ENCODE results near the gene DDX10. TPM values are rescaled to one million over a fixed set of nuclear protein-coding genes. Genes with fewer than 3 reads are reported as not detected.
A peak's percentile ranks its signal among the peaks of the same experiment; 100 is the strongest.

DDX10 gene
- total RNA-seq, 1 donor = 15.7 TPM

- DNase-seq (ENCODE audit: low read depth) = no peak
- no peak for TF ChIP-seq CTCF (IDR thresholded peaks at IDR 0.05; ENCODE audit: insufficient read depth, low read length)
- no peak overlapping the region for H3K4me3 ChIP-seq (ENCODE audit: low read depth, low read length)
These were observed 320.5 kb downstream of the DDX10 start for GRCh38 chr11:108985236-108985944.

GRCh38 chr11:108985945-108986279 is 321.0 kb downstream of the DDX10 start:
- DNase-seq (ENCODE audit: low read depth) = peak; percentile 63
- H3K4me3 ChIP-seq (ENCODE audit: low read depth, low read length) = no peak overlapping the region
- no peak for TF ChIP-seq CTCF (IDR thresholded peaks at IDR 0.05; ENCODE audit: insufficient read depth, low read length)

Other genes starting within 250 kb of the DDX10 start
- 0.99 and 1.6 TPM in 2 replicates for gene C11orf65, start 197.5 kb upstream of the DDX10 start, total RNA-seq (ENCODE audit: low replicate concordance)
- gene POGLUT3, start 166.7 kb upstream of the DDX10 start, total RNA-seq (ENCODE audit: low replicate concordance) = 20.3 and 68.1 TPM in 2 replicates
- 0.72 and 1.1 TPM in 2 replicates for gene EXPH5, start 71.3 kb upstream of the DDX10 start, total RNA-seq (ENCODE audit: low replicate concordance)